Fibroblast of lung (primary cell): ENCODE data around the gene IL1RAPL2.

Source experiments
- CTCF ChIP-seq, 2 donors: IDR thresholded peaks in 1 of 2; conservative IDR thresholded peaks in 1 of 2; 1 replicate in 1 of 2; 2 replicates in 1 of 2; pipeline ENCODE4 v1.5.1; 2011 to 2012; ENCODE audit warnings: low read length in 2 of 2, control low read depth in 1 of 2, inconsistent platforms in 1 of 2, low read depth in 1 of 2, mild to moderate bottlenecking in 1 of 2
- EZH2 ChIP-seq: IDR thresholded peaks from 2 replicates; pipeline ENCODE4 v1.5.1; 2012; ENCODE audit warnings: low read length, control low read depth, mild to moderate bottlenecking; ENCODE audit errors: missing control alignments

- no peak for TF ChIP-seq EZH2
- TF ChIP-seq CTCF (conservative IDR thresholded peaks at IDR 0.05 in 1 of 2, IDR thresholded peaks at IDR 0.05 in 1 of 2; ENCODE audit: low read depth in 1 of 2, low read length in 2 of 2), result no peak
Measured at GRCh38 chrX:105715746-105716145, 1149.7 kb downstream of the IL1RAPL2 start.
